ENCODE data around the gene FXYD3. TPM values are rescaled to one million over a fixed set of nuclear protein-coding genes. Genes with fewer than 3 reads are reported as not detected.

The FXYD3 gene
- total RNA-seq, 1 donor from 2014 or later = 145 TPM

GRCh38 chr19:35081201-35081600, 34.4 kb upstream of the FXYD3 start:
- TF ChIP-seq CTCF (IDR thresholded peaks at IDR 0.05) = no peak
- Histone ChIP-seq H3K9me3 (no peaks in the 10 kb centered on the region), H3K4me3 (no peak overlapping the region), H3K27ac (no peak overlapping the region), H3K4me1 (no peaks in the 10 kb centered on the region), H3K36me3 (no peaks in the 10 kb centered on the region), H3K27me3 (no peaks in the 10 kb centered on the region)
- DNase-seq (no peak), ATAC-seq (no peak)
- intact Hi-C loops (cut with DNase I) = no loop called here

GRCh38 chr19:35083691-35084508, 31.7 kb upstream of the FXYD3 start:
- Histone ChIP-seq H3K27ac (no peak overlapping the region), H3K27me3 (no peaks in the 10 kb centered on the region), H3K9me3 (no peaks in the 10 kb centered on the region), H3K4me1 (no peaks in the 10 kb centered on the region), H3K36me3 (no peaks in the 10 kb centered on the region), H3K4me3 (no peak overlapping the region)
- ATAC-seq (no peak), DNase-seq (no peak)
- no peak for TF ChIP-seq CTCF (IDR thresholded peaks at IDR 0.05)
- intact Hi-C loops (cut with DNase I) = no loop called here

GRCh38 chr19:35084509-35084762, 31.2 kb upstream of the FXYD3 start:
- Histone ChIP-seq H3K27me3 (no peaks in the 10 kb centered on the region), H3K36me3 (no peaks in the 10 kb centered on the region), H3K9me3 (no peaks in the 10 kb centered on the region), H3K4me3 (no peak overlapping the region), H3K4me1 (no peaks in the 10 kb centered on the region), H3K27ac (no peak overlapping the region)
- intact Hi-C loops (cut with DNase I) = no loop called here
- DNase-seq = no peak
- ATAC-seq = no peak
- TF ChIP-seq CTCF (IDR thresholded peaks at IDR 0.05) = no peak

DNA sequence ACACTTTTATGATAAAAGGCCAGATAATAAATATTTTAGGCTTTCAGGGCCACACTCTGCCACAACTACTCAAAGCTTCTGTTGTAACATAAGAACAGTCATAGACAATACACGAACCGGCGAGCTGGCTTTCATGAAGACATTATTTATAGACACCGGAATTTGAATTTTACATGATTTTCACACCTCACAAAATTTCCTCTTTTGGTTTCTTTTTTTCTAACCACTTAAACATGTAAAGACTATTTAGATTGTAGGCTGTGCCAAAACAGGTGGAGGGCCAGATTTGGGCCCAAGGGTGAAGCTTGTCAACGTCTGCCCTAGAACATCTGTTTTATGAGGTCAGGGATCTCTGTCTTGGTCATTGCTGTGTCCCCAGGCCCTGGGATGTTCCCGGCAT, 29.7 kb upstream of the FXYD3 start:
- Histone ChIP-seq H3K27me3 (peaks cover 5% of the 10 kb centered on the region), H3K9me3 (no peaks in the 10 kb centered on the region), H3K27ac (no peak overlapping the region), H3K4me1 (peaks cover 4% of the 10 kb centered on the region), H3K4me3 (no peak overlapping the region), H3K36me3 (no peaks in the 10 kb centered on the region)
- no peak for DNase-seq
- intact Hi-C loops (cut with DNase I) = no loop called here
- TF ChIP-seq CTCF (IDR thresholded peaks at IDR 0.05) = no peak
- no peak for ATAC-seq

GRCh38 chr19:35086455-35086854, 29.2 kb upstream of the FXYD3 start:
- Histone ChIP-seq H3K9me3 (no peaks in the 10 kb centered on the region), H3K36me3 (no peaks in the 10 kb centered on the region), H3K4me3 (no peak overlapping the region), H3K4me1 (peaks cover 4% of the 10 kb centered on the region), H3K27me3 (peaks cover 10% of the 10 kb centered on the region), H3K27ac (no peak overlapping the region)
- DNase-seq (no peak), ATAC-seq (no peak)
- TF ChIP-seq CTCF (IDR thresholded peaks at IDR 0.05) = no peak
- intact Hi-C loops (cut with DNase I) = no loop called here

- DNase-seq (no peak), ATAC-seq (no peak)
- peaks cover 4% of the 10 kb centered on the region for H3K4me1 ChIP-seq
- intact Hi-C loops (cut with DNase I) = no loop called here
- H3K27me3 ChIP-seq = peaks cover 11% of the 10 kb centered on the region
- TF ChIP-seq CTCF (IDR thresholded peaks at IDR 0.05) = no peak
- no peaks in the 10 kb centered on the region for H3K36me3 ChIP-seq
- H3K27ac ChIP-seq = no peak overlapping the region
- H3K9me3 ChIP-seq = no peaks in the 10 kb centered on the region
- no peak overlapping the region for H3K4me3 ChIP-seq
Observed at GRCh38 chr19:35087393-35087792, 28.2 kb upstream of the FXYD3 start.

All from upper lobe of right lung (tissue), 1 donor.